ENCODE data around the gene MYRIP.

The MYRIP gene

DNA sequence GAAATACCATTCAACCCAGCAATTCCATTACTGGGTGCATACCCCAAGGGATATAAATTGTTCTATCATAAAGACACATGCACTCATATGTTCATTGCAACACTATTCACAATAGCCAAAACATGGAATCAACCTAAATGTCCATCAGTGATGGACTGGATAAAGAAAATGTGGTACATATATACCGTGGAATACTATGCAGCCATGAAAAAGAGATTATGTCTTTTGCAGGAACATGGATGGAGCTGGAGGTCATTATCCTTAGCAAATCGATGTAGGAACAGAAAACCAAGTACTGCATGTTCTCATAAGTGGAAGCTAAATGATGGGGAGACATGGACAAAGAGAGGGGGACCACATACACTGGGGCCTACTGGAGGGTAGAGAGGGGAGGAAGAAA is 5.5 kb upstream of the MYRIP start:
- Histone ChIP-seq H3K4me1 (peaks cover 0 to 10% (median 0%) of the 10 kb centered on the region in 10 experiments; a peak in 5 of 20 replicates), H3K9ac (no peak overlapping the region), H3K9me3 (replicated peaks in 1 of 11) (peaks cover 13 to 19% (median 15%) of the 10 kb centered on the region in 11 experiments; a peak in 21 of 22 replicates), H4K20me1 (no peaks in the 10 kb centered on the region), H3K27me3 (peaks cover 5 to 10% (median 7%) of the 10 kb centered on the region in 11 experiments; a peak in 18 of 22 replicates), H3K4me3 (no peak overlapping the region), H3K27ac (no peak overlapping the region), H3K4me2 (no peak overlapping the region), H3K36me3 (no peaks in the 10 kb centered on the region)
- no peak for TF ChIP-seq Cebpa-rat (IDR thresholded peaks at IDR 0.05)

- Histone ChIP-seq H3K9ac (no peak overlapping the region), H3K4me3 (no peak overlapping the region), H3K4me2 (0 out of 22 replicates have a peak overlapping the region, but pooled peaks of 1 of the 11 experiments have one; percentile 0), H3K27ac (no peak overlapping the region), H4K20me1 (0 out of 22 replicates have a peak, but pooled peaks cover 0 to 2% (median 0%) of the 10 kb centered on the region in 11 experiments), H3K4me1 (peaks cover under 1 to 15% (median 5%) of the 10 kb centered on the region in 10 experiments; a peak in 16 of 20 replicates), H3K27me3 (peaks cover 15 to 20% (median 17%) of the 10 kb centered on the region in 11 experiments), H3K36me3 (no peaks in the 10 kb centered on the region), H3K9me3 (replicated peaks in 1 of 11) (peaks cover 13 to 19% (median 15%) of the 10 kb centered on the region in 11 experiments; a peak in 21 of 22 replicates)
- no peak for TF ChIP-seq Cebpa-rat (IDR thresholded peaks at IDR 0.05)
Observed at GRCh38 chr3:39804951-39805350, 4.5 kb upstream of the MYRIP start.

DNA sequence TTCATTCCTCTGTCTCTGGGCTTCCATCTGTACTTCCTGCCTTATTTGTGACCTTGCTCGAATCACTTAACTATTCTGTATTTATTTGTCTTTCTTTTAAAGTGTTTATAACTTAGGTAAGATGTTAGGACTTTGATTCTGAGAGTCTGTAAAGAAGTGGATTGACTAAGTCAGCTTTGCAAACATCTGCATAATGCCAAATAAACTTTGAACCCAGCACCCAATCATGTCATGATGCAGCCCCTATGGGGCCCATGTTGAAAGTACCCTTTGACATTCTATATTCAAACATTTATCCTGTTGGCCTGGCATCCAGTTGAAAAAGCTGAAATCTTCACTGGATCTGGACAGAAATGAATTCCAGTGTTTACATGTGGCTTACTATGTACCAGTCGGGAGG is 3.8 kb upstream of the MYRIP start:
- Histone ChIP-seq H3K4me3 (no peak overlapping the region), H3K27ac (no peak overlapping the region), H4K20me1 (peaks cover 0 to 8% (median 0%) of the 10 kb centered on the region in 11 experiments; a peak in 1 of 22 replicates), H3K9me3 (replicated peaks in 1 of 11) (peaks cover 13 to 19% (median 15%) of the 10 kb centered on the region in 11 experiments; a peak in 21 of 22 replicates), H3K36me3 (no peaks in the 10 kb centered on the region), H3K9ac (no peak overlapping the region), H3K4me1 (peaks cover 7 to 22% (median 12%) of the 10 kb centered on the region in 10 experiments; a peak in 18 of 20 replicates), H3K27me3 (peaks cover 22 to 27% (median 24%) of the 10 kb centered on the region in 11 experiments), H3K4me2 (no peak overlapping the region)
- no peak for TF ChIP-seq Cebpa-rat (IDR thresholded peaks at IDR 0.05)

DNA sequence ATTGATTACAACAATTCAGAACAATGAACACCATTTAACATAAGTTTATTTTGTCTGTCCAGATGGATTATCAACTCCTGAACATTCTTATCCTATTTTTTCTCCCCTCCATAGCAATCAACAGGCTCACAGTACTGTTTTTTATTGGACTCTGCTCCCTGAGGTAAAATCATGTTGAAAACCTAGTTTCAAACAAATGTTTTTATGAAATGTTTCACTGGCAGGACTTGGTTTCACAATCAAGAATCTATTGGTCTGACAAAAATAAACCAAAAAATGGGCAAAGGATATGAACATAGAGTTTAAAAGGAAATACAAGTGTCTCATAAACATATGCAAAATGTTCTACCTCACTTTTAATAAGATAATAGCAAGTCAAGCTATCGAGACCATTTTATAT is 2.6 kb upstream of the MYRIP start:
- Histone ChIP-seq H3K4me3 (no peak overlapping the region), H3K36me3 (no peaks in the 10 kb centered on the region), H3K27me3 (peaks cover 33 to 38% (median 36%) of the 10 kb centered on the region in 11 experiments), H3K4me2 (peak overlapping the region in 2 of 11 experiments; percentile 1 to 10; a peak in 1 of 22 replicates), H3K9ac (no peak overlapping the region), H3K27ac (no peak overlapping the region), H3K4me1 (peaks cover 8 to 25% (median 16%) of the 10 kb centered on the region in 10 experiments; a peak in 18 of 20 replicates), H3K9me3 (replicated peaks in 1 of 11) (peaks cover 13 to 19% (median 15%) of the 10 kb centered on the region in 11 experiments; a peak in 21 of 22 replicates), H4K20me1 (peaks cover 0 to 8% (median 0%) of the 10 kb centered on the region in 11 experiments; a peak in 1 of 22 replicates)
- no peak for TF ChIP-seq Cebpa-rat (IDR thresholded peaks at IDR 0.05)

DNA sequence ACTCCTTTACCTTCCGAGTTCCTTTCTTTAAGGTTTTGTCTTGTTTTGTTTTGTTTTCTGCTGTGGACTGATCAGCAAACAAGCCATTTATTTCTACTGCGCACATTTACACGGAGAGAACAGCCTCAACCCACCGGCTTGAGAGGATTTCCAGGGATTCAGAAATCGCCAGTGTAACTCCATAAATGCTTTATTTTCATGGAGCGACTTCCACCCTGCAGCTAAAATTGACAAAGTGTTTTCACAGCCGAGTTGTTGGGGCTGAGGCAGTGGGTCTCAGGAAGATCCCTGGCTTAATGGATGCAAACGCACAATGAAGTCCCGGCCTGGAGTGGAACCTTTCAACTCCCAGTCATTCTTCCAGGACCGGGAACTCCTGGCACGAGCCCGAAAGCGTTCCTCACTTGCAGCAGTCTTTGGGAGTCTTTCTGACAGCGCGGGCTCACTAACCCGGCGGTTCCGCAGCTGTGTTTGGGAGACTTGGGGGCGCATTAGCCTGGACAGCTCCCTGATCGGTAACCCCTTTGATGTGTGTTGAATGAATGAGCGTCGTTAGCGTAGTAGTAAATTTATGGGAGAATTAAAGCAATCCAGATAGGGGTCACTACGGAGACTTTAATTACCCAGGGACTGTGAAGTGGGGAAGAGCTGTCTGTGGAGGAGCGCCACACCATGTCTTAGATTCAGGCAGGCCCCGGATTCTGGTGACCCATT is 785 bp upstream of the MYRIP start:
- Histone ChIP-seq H3K4me1 (peaks cover 8 to 25% (median 16%) of the 10 kb centered on the region in 10 experiments; a peak in 18 of 20 replicates), H3K27ac (no peak overlapping the region), H3K9me3 (replicated peaks in 1 of 11) (peaks cover 5 to 6% (median 5%) of the 10 kb centered on the region in 11 experiments; a peak in 15 of 22 replicates), H3K4me2 (peak overlapping the region; percentile 99 to 100 (median 100)), H3K27me3 (peaks cover 36 to 44% (median 40%) of the 10 kb centered on the region in 11 experiments), H4K20me1 (peaks cover 0 to 8% (median 0%) of the 10 kb centered on the region in 11 experiments; a peak in 1 of 22 replicates), H3K36me3 (no peaks in the 10 kb centered on the region), H3K9ac (peak overlapping the region; percentile 45 to 76 (median 67); a peak in 15 of 22 replicates), H3K4me3 (peak overlapping the region; percentile 64 to 82 (median 74))
- TF ChIP-seq Cebpa-rat (IDR thresholded peaks at IDR 0.05): no peak

DNA sequence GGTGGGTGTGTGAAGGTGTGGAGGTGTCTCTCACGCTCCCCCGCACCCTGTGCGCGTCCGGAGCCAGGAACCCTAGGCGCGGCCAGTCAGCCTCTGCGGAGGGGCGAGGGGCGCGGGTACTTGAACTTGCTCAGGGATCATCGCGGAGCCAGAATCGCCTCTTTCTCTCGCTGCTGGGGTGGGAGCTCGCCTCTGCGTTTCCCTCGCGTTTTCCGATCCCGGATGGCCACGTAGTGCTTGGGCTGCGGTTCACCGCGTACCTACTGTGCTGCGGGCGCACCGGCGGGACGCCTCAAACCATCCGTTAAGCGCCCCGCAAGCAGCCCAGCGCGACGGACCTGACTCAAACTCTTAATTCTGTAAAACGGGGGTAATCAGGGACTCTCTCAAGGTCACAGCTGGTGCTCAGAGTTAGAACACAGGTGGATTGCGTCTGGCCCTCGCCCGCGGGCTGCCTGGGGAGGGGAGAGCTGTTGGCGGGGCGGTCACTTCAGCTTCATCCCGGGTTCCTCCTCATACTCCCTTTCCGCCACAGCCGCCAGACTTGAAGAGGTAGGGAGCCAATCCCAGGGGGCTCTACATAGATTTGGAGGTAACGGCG is 686 bp downstream of the MYRIP start:
- peak overlapping the region; percentile 64 to 82 (median 74) for H3K4me3 ChIP-seq
- peaks cover 36 to 44% (median 40%) of the 10 kb centered on the region in 11 experiments for H3K27me3 ChIP-seq
- H4K20me1 ChIP-seq: peaks cover 0 to 8% (median 0%) of the 10 kb centered on the region in 11 experiments; a peak in 1 of 22 replicates
- no peak overlapping the region for H3K27ac ChIP-seq
- peaks cover 8 to 22% (median 16%) of the 10 kb centered on the region in 10 experiments; a peak in 18 of 20 replicates for H3K4me1 ChIP-seq
- H3K9ac ChIP-seq: peak overlapping the region; percentile 45 to 76 (median 67)
- no peaks in the 10 kb centered on the region for H3K36me3 ChIP-seq
- TF ChIP-seq Cebpa-rat (IDR thresholded peaks at IDR 0.05): no peak
- H3K4me2 ChIP-seq: peak overlapping the region; percentile 99 to 100 (median 100)
- no peaks in the 10 kb centered on the region for H3K9me3 ChIP-seq (replicated peaks in 1 of 11)

DNA sequence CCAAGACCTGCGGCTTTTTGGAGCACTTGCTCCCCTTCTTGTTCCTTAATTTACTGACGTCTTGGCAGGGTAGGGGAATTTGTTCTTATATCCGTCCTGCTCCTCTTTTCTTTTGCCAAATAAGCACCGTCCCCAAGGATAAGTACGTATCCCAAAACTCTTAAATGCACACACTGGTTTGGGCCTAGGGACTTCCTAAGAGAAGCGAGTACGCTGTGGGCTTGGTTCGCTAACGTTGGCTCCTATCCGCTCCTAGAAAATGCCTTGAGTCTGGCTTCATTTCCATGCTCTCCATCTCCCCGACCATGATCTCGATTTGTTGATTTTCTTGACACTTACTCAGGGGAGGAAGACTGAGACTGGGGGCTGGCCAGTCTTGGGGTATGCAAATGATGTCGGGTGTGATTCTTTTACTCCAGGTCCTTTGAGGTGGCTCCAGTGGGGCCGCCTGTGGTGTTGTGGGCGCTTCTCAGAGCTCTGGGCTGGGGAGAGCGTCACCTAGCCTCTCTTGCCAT is 1.3 kb downstream of the MYRIP start:
- H3K27me3 ChIP-seq: peaks cover 36 to 44% (median 40%) of the 10 kb centered on the region in 11 experiments
- H3K9ac ChIP-seq: peak overlapping the region in 3 of 11 experiments; percentile 70 to 76 (median 74); a peak in 2 of 22 replicates
- peak overlapping the region; percentile 64 to 82 (median 74) for H3K4me3 ChIP-seq
- no peak overlapping the region for H3K27ac ChIP-seq
- H3K4me2 ChIP-seq: peak overlapping the region; percentile 99 to 100 (median 100)
- H3K9me3 ChIP-seq (replicated peaks in 1 of 11): no peaks in the 10 kb centered on the region
- H3K4me1 ChIP-seq: peaks cover 8 to 20% (median 16%) of the 10 kb centered on the region in 10 experiments; a peak in 18 of 20 replicates
- no peaks in the 10 kb centered on the region for H3K36me3 ChIP-seq
- no peak for TF ChIP-seq Cebpa-rat (IDR thresholded peaks at IDR 0.05)
- peaks cover 0 to 8% (median 0%) of the 10 kb centered on the region in 11 experiments; a peak in 1 of 22 replicates for H4K20me1 ChIP-seq

DNA sequence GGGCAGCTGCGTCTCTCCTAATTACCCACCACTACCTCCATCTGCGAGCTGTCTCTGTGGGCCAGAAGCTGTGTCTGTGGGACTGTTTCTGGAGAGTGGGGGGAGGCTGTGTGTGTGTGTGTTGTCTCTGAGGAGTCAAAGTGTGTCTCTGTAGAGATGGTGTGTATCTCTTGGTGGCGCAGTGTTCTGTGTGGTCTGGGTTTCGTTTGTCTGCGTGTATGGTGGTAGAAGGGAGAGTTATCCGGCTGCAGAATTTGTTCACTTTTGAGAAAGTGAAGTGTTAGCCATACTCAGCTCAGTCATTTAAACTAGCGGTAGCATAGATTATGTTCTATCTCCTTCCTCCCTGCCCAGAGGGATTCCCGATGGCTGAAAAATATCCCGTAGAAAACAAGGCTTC is 2.2 kb downstream of the MYRIP start:
- H3K9ac ChIP-seq: no peak overlapping the region
- peaks cover 0 to 8% (median 0%) of the 10 kb centered on the region in 11 experiments; a peak in 1 of 22 replicates for H4K20me1 ChIP-seq
- no peaks in the 10 kb centered on the region for H3K36me3 ChIP-seq
- no peak for TF ChIP-seq Cebpa-rat (IDR thresholded peaks at IDR 0.05)
- no peak overlapping the region for H3K27ac ChIP-seq
- H3K9me3 ChIP-seq (replicated peaks in 1 of 11): no peaks in the 10 kb centered on the region
- H3K4me3 ChIP-seq: no peak overlapping the region
- H3K4me1 ChIP-seq: peaks cover 8 to 20% (median 16%) of the 10 kb centered on the region in 10 experiments; a peak in 18 of 20 replicates
- H3K4me2 ChIP-seq: no peak overlapping the region; a peak in 1 of 22 replicates
- H3K27me3 ChIP-seq: peaks cover 36 to 44% (median 40%) of the 10 kb centered on the region in 11 experiments
